GM12878 (cell line): ENCODE results near the gene CHMP1A. TPM values are rescaled to one million over a fixed set of nuclear protein-coding genes. Genes with fewer than 3 reads are reported as not detected.
"Not testable (repeated sequence)": the region's sequence is repeated elsewhere in the genome, so short reads cannot be mapped to it uniquely, and the experiment has no call there.

Experiments
- ATAC-seq: fragments of 200-7000 bp; cut with Tn5 transposase; 3 replicates; pipeline ENCODE4 v1.9.1; 2020; ENCODE audit warnings: mild to moderate bottlenecking, moderate library complexity
- BruUV-seq: library from RNA; stranded (reverse); fragments of 400-500 nt; replicated peaks from 2 replicates; lab custom pipeline; 2021; lab: Mats Ljungman, UMichigan
- CTCF ChIA-PET: fragments of 300-600 bp; sonication (Branson Sonifier 250); formaldehyde crosslinking; extraction: SDS; loops from one replicate; lab custom pipeline; 2021; ENCODE audit warnings: inconsistent platforms; lab: Yijun Ruan, JAX
- POLR2A ChIA-PET: fragments of 350-600 bp; formaldehyde crosslinking; extraction: SDS; loops from one replicate; lab custom pipeline; 2021; ENCODE audit warnings: inconsistent platforms; lab: Charles Lee
- RAD21 ChIA-PET: fragments of 300-600 bp; sonication (Branson Sonifier 250); formaldehyde crosslinking; loops from one replicate; lab custom pipeline; 2023; ENCODE audit warnings: antibody characterized with exemption; ENCODE audit not compliant: unreplicated experiment; lab: Charles Lee
- SMC1A ChIA-PET: fragments of 300-600 bp; sonication (Branson Sonifier 250); formaldehyde crosslinking; loops from one replicate; lab custom pipeline; 2023; ENCODE audit not compliant: unreplicated experiment, uncharacterized antibody; lab: Charles Lee
- DNase-seq: peaks from one replicate; pipeline ENCODE4 v3.0.0-alpha.2; 2011; ENCODE audit warnings: low read depth, low spot score
- FAIRE-seq: peaks from 3 replicates; lab custom pipeline; 2011; peaks lifted over from hg19 to GRCh38; lab: Jason Lieb, UNC
- H2AFZ ChIP-seq: 2 replicates; pipeline ENCODE4 v1.6.0; 2011; ENCODE audit warnings: low read depth, low read length, control low read depth; ENCODE audit not compliant: control insufficient read depth
- H3K27ac ChIP-seq: 2 replicates; pipeline ENCODE4 v1.5.1; 2011; ENCODE audit warnings: control low read depth; ENCODE audit not compliant: control insufficient read depth, insufficient read depth
- H3K27me3 ChIP-seq, 2 experiments: replicated peaks in 1 of 2; 2 replicates each; pipeline versions ENCODE4 v1.6.0 to v1.6.1; 2011; ENCODE audit warnings: low read length in 1 of 2; ENCODE audit not compliant: control insufficient read depth in 2 of 2, insufficient read depth in 2 of 2
- H3K36me3 ChIP-seq, 2 experiments: 2 replicates each; pipeline ENCODE4 v1.5.1; 2011; ENCODE audit warnings: low read length in 1 of 2; ENCODE audit not compliant: control insufficient read depth in 2 of 2, insufficient read depth in 2 of 2
- H3K4me1 ChIP-seq: 2 replicates; pipeline ENCODE4 v1.6.1; 2011; ENCODE audit warnings: mild to moderate bottlenecking, low read length, moderate library complexity, mixed read lengths; ENCODE audit not compliant: control insufficient read depth, insufficient read depth
- H3K4me2 ChIP-seq: 2 replicates; pipeline ENCODE4 v1.6.0; 2011; ENCODE audit warnings: control low read depth; ENCODE audit not compliant: control insufficient read depth, insufficient read depth
- H3K4me3 ChIP-seq: fragments of 200-600 bp; sonication (generic); 2 replicates; pipeline ENCODE4 v1.5.1; 2016
- H3K79me2 ChIP-seq: 2 replicates; pipeline ENCODE4 v1.6.0; 2011; ENCODE audit warnings: low read length; ENCODE audit not compliant: control insufficient read depth, insufficient read depth
- H3K9ac ChIP-seq: 2 replicates; pipeline ENCODE4 v1.8.0; 2011; ENCODE audit warnings: low read length, control low read depth, mixed read lengths; ENCODE audit not compliant: control insufficient read depth, insufficient read depth
- H3K9me3 ChIP-seq: replicated peaks from 3 replicates; pipeline ENCODE4 v1.5.1; 2011; ENCODE audit warnings: mild to moderate bottlenecking, low read length; ENCODE audit not compliant: control insufficient read depth, insufficient read depth
- H4K20me1 ChIP-seq: 2 replicates; pipeline ENCODE4 v1.6.0; 2011; ENCODE audit not compliant: control insufficient read depth, insufficient read depth
- IKZF2 ChIP-seq, 2 experiments: fragments of 450-650 bp; IDR thresholded peaks; 2 replicates each; pipeline ENCODE4 v1.6.1; 2017; ENCODE audit warnings: mild to moderate bottlenecking in 2 of 2, moderate library complexity in 2 of 2
- IRF4 ChIP-seq: IDR thresholded peaks from 2 replicates; pipeline ENCODE4 v1.6.1; 2011; ENCODE audit warnings: low read depth, low read length
- PML ChIP-seq: IDR thresholded peaks from 2 replicates; pipeline ENCODE4 v1.6.1; 2012; ENCODE audit warnings: low read length, inconsistent platforms
- SUPT20H ChIP-seq: IDR thresholded peaks from 2 replicates; pipeline ENCODE4 v1.6.1; 2011; ENCODE audit warnings: low read depth, mild to moderate bottlenecking, low read length, moderate library complexity, borderline replicate concordance; ENCODE audit not compliant: control insufficient read depth
- WGBS: methylation state at CpG from one replicate; pipeline ENCODE4 v1.1.6; 2016; ENCODE audit warnings: low lambda C conversion rate; ENCODE audit not compliant: insufficient replicate concordance, insufficient coverage; ENCODE audit errors: missing lambda C conversion rate; 5-methylcytosine and 5-hydroxymethylcytosine counted together
- in situ Hi-C: fragments of 300-500 bp; cut with MboI; formaldehyde crosslinking; loops from 9 replicates; pipeline ENCODE4 v1.14.3; 2018; ENCODE audit warnings: mixed read lengths
- intact Hi-C: fragments of 100-400 bp; cut with micrococcal nuclease; formaldehyde crosslinking; loops from one replicate; pipeline ENCODE4 v1.14.2; 2022; ENCODE audit not compliant: unreplicated experiment
- polyA plus RNA-seq, 11 experiments: library from polyadenylated mRNA; depleted of rRNA in 4 of 11; unstranded in 6 of 11; stranded (reverse) in 5 of 11; fragments of >200 nt; fragmentation: Nextera tagmentation in 4 of 11; fragmentation: Illumina TruSeq in 1 of 11; extraction: Ambion mirVana in 4 of 11; extraction: Trizol in 1 of 11; gene quantifications; 1 replicate in 1 of 11; 2 replicates in 10 of 11; pipeline versions ENCODE4 v1.2.1 to v1.2.3, GENCODE V29; 2011 to 2016; ENCODE audit warnings: inconsistent platforms in 2 of 11, missing spikeins in 2 of 11, low read depth in 1 of 11
- total RNA-seq, 4 experiments: library from RNA; depleted of rRNA in 3 of 4; stranded (reverse); fragments of >200 nt in 3 of 4; fragmentation: Illumina TruSeq in 1 of 4; extraction: Trizol in 1 of 4; gene quantifications; 2 replicates each; pipeline versions ENCODE4 v1.2.1 to v1.2.3, GENCODE V29; 2013 to 2021
- TF ChIP-seq, protein P1 (sequence below): fragments of 150-350 bp; IDR thresholded peaks from 2 replicates; pipeline ENCODE4 v1.6.1; 2016; ENCODE audit warnings: low read depth, low read length
- TF ChIP-seq, protein P2 (sequence below): fragments of 450-650 bp; formaldehyde crosslinking; IDR thresholded peaks from 2 replicates; pipeline ENCODE4 v1.4.0; 2022; ENCODE audit warnings: mild to moderate bottlenecking, moderate library complexity

Gene CHMP1A
- total and polyA plus RNA-seq, 10 of the 15 experiments (the other 5 are each of a cell fraction or from before 2014, with no cell fraction given) = 1.0 to 86.7 (median 54.7) TPM

DNA sequence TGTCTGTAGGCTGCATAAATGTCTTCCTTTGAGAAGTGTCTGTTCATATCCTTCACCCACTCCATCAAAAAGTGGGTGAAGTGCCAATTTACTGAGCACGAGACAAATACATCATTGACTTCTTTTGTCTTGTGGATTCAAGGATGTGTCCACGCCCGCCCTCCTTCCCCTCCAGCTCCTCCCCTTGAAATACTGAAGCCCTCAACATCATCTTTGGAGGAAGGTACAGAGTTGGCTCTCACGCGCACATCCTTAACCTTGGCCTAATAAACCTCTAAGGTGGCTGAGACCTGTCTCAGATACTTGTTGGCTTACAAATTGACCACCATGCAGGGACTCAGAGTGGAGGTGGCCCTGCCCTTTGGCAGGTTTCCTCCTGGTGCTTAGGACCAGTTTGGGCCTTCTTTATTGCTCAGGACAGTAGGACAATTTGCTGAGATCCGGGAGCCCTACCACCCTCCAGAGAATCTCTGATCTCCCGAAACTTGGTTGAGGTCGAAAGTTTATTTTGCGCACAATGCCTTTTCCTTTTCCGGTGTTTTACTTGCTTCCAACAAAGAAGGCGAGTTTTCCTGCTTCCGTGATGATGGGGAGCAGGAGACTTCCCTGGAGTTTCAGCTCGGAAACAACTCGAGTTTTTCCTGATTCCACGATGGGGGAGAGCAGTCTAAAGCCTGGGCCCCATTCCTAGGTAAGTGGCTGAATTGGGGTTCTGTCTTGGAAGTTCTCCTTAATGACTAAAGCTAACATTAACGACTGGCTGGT, 14.9 kb upstream of the CHMP1A start:
- DNase-seq (no peak), FAIRE-seq (peak; percentile 27), ATAC-seq (no peak)
- Histone ChIP-seq H2AFZ (no peak overlapping the region), H3K4me1 (no peaks in the 10 kb centered on the region), H3K4me2 (no peak overlapping the region), H4K20me1 (no peaks in the 10 kb centered on the region), H3K9me3 (no peaks in the 10 kb centered on the region; the same call in 2 of the 3 replicates), H3K36me3 (no peaks in the 10 kb centered on the region), H3K27ac (no peak overlapping the region), H3K79me2 (no peaks in the 10 kb centered on the region), H3K27me3 (no peaks in the 10 kb centered on the region), H3K9ac (no peak overlapping the region), H3K4me3 (no peak overlapping the region)
- 88% methylated on average over 16 of the region's 16 CpGs for WGBS
- TF ChIP-seq, protein P1, sequence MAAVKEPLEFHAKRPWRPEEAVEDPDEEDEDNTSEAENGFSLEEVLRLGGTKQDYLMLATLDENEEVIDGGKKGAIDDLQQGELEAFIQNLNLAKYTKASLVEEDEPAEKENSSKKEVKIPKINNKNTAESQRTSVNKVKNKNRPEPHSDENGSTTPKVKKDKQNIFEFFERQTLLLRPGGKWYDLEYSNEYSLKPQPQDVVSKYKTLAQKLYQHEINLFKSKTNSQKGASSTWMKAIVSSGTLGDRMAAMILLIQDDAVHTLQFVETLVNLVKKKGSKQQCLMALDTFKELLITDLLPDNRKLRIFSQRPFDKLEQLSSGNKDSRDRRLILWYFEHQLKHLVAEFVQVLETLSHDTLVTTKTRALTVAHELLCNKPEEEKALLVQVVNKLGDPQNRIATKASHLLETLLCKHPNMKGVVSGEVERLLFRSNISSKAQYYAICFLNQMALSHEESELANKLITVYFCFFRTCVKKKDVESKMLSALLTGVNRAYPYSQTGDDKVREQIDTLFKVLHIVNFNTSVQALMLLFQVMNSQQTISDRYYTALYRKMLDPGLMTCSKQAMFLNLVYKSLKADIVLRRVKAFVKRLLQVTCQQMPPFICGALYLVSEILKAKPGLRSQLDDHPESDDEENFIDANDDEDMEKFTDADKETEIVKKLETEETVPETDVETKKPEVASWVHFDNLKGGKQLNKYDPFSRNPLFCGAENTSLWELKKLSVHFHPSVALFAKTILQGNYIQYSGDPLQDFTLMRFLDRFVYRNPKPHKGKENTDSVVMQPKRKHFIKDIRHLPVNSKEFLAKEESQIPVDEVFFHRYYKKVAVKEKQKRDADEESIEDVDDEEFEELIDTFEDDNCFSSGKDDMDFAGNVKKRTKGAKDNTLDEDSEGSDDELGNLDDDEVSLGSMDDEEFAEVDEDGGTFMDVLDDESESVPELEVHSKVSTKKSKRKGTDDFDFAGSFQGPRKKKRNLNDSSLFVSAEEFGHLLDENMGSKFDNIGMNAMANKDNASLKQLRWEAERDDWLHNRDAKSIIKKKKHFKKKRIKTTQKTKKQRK = no peak
- TF ChIP-seq IRF4 = no peak
- no peak for TF ChIP-seq IKZF2 (IDR thresholded peaks at IDR 0.05)
- TF ChIP-seq SUPT20H = no peak
- TF ChIP-seq, protein P2, sequence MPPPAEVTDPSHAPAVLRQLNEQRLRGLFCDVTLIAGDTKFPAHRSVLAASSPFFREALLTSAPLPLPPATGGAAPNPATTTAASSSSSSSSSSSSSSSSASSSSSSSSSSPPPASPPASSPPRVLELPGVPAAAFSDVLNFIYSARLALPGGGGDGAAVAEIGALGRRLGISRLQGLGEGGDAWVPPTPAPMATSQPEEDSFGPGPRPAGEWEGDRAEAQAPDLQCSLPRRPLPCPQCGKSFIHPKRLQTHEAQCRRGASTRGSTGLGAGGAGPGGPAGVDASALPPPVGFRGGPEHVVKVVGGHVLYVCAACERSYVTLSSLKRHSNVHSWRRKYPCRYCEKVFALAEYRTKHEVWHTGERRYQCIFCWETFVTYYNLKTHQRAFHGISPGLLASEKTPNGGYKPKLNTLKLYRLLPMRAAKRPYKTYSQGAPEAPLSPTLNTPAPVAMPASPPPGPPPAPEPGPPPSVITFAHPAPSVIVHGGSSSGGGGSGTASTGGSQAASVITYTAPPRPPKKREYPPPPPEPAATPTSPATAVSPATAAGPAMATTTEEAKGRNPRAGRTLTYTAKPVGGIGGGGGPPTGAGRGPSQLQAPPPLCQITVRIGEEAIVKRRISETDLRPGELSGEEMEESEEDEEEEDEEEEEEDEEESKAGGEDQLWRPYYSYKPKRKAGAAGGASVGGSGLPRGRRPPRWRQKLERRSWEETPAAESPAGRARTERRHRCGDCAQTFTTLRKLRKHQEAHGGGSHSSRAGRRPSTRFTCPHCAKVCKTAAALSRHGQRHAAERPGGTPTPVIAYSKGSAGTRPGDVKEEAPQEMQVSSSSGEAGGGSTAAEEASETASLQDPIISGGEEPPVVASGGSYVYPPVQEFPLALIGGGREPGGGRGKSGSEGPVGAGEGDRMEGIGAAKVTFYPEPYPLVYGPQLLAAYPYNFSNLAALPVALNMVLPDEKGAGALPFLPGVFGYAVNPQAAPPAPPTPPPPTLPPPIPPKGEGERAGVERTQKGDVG (CRISPR knock-in tag) = no peak
- no peak for TF ChIP-seq PML
- BruUV-seq = no TSS peak
- ChIA-PET CTCF (no interaction called here), POLR2A (no interaction called here), SMC1A (no interaction called here), RAD21 (interaction anchor here (1.3 kb wide), 1 partner anchor 28 kb away, joined by 5 read pairs; no protein-coding TSS in a partner anchor)
- in situ Hi-C loops = no loop called here
- intact Hi-C loops = no loop called here

DNA sequence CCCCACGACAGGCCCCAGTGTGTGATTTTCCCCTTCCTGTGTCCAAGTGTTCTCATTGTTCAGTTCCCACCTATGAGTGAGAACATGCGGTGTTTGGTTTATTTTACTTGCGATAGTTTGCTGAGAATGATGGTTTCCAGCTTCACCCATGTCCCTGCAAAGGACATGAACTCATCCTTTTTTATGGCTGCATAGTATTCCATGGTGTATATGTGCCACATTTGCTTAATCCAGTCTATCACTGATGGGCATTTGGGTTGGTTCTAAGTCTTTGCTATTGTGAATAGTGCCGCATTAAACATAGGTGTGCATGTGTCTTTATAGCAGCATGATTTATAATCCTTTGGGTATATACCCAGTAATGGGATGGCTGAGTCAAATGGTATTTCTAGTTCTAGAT, 14.1 kb upstream of the CHMP1A start:
- SMC1A ChIA-PET, FAIRE-seq, ATAC-seq, H3K79me2 ChIP-seq, H3K4me1 ChIP-seq, H3K27ac ChIP-seq, H3K9ac ChIP-seq, in situ Hi-C loops, H4K20me1 ChIP-seq, H3K36me3 ChIP-seq, H2AFZ ChIP-seq, H3K4me2 ChIP-seq, H3K4me3 ChIP-seq, H3K9me3 ChIP-seq, DNase-seq, BruUV-seq, intact Hi-C loops, H3K27me3 ChIP-seq: not testable (repeated sequence)
- CTCF ChIA-PET = interaction anchor here (0.6 kb wide), 1 partner anchor 18 kb away, joined by 3 read pairs; no protein-coding TSS in a partner anchor
- 81% methylated on average over 3 of the region's 4 CpGs for WGBS
- POLR2A ChIA-PET = interaction anchor here (0.6 to 0.7 kb wide), 2 partner anchors 177 to 248 kb away, joined by 4 read pairs; no protein-coding TSS in a partner anchor
- RAD21 ChIA-PET = interaction anchor here (1.3 kb wide), 1 partner anchor 29 kb away, joined by 5 read pairs; no protein-coding TSS in a partner anchor
